22Rv1 (cell line): ENCODE measurements around the gene ZNF362.

Source experiments
- ZFX ChIP-seq: fragments of 450-650 bp; IDR thresholded peaks from 2 replicates; pipeline ENCODE4 v1.6.1; 2017; ENCODE audit warnings: antibody characterized with exemption, borderline replicate concordance
- TF ChIP-seq, protein P1 (sequence below): fragments of 450-650 bp; IDR thresholded peaks from 2 replicates; pipeline ENCODE4 v1.5.1; 2017; ENCODE audit warnings: mild to moderate bottlenecking

DNA sequence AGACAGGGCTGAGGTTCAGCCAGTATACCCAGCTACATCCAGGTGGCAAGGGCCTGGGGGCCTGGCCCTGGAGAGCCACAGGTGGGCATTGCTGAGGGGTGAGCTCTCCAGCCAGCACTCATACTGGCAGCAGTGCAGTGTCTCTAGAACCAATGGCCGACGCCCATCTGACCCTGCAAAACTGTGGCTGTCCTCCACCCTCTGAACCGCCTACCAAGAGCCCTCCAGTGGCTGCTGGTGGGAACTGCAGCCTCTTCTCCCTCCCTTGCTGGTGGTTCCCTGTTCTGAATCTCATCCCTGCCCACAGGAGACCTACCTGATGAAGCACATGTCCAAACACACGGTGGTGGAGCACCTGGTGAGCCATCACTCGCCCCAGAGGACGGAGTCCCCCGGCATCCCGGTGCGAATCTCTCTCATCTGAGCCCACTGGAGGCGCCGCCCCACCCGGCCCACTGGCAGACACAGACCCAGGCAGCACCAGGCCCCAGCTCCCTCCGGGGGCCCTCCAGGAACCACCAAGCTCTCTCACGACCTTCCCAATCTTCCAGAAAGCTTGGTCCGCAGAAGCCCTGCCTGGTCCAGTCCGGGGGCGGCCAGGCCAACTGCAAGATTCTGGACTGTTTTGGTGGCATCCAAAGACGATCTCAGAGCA, 42.5 kb downstream of the ZNF362 start:
- TF ChIP-seq, protein P1, sequence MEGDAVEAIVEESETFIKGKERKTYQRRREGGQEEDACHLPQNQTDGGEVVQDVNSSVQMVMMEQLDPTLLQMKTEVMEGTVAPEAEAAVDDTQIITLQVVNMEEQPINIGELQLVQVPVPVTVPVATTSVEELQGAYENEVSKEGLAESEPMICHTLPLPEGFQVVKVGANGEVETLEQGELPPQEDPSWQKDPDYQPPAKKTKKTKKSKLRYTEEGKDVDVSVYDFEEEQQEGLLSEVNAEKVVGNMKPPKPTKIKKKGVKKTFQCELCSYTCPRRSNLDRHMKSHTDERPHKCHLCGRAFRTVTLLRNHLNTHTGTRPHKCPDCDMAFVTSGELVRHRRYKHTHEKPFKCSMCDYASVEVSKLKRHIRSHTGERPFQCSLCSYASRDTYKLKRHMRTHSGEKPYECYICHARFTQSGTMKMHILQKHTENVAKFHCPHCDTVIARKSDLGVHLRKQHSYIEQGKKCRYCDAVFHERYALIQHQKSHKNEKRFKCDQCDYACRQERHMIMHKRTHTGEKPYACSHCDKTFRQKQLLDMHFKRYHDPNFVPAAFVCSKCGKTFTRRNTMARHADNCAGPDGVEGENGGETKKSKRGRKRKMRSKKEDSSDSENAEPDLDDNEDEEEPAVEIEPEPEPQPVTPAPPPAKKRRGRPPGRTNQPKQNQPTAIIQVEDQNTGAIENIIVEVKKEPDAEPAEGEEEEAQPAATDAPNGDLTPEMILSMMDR, result peak; percentile 85
- no peak for TF ChIP-seq ZFX
